ENCODE data around the gene SEC22A. TPM values are rescaled to one million over a fixed set of nuclear protein-coding genes. Genes with fewer than 3 reads are reported as not detected.
A peak's percentile ranks its signal among the peaks of the same experiment; 100 is the strongest.

The SEC22A gene
- total RNA-seq, 1 donor, result 27.9 TPM

DNA sequence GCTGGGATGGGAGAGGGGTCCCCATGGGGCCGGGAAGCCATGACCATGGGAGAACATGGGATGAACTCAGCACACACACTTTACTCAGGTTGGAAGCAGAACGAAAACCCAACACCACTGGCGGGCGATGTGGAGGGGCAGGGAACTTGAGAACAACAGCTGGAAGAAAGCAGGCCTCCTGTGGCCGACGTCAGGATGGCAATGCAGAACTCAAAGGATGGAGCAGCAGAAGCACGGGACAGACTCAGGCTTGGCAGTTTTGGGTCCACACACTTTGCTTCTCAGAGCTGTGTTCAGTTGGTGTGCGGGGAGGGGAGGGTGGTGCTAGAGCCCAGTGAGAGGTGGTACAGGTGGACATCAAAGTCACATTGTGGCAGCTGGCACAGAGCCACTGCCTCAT, 80.7 kb downstream of the SEC22A start:
- no peak overlapping the region for H3K4me3 ChIP-seq (ENCODE audit: insufficient read depth, low read length)
- no peaks in the 10 kb centered on the region for H3K27me3 ChIP-seq (ENCODE audit: insufficient read depth, low read length)
- no peak for DNase-seq (ENCODE audit: insufficient read length, low spot score, missing footprints)
- peaks cover 7% of the 10 kb centered on the region for H4K20me1 ChIP-seq (ENCODE audit: insufficient read depth, low read length)
- no peak overlapping the region for H2AFZ ChIP-seq (ENCODE audit: low read length)
- H3K4me1 ChIP-seq (ENCODE audit: insufficient read depth, low read length), result no peaks in the 10 kb centered on the region
- H3K4me2 ChIP-seq (ENCODE audit: insufficient read depth, low read length), result no peak overlapping the region
- no peaks in the 10 kb centered on the region for H3K79me2 ChIP-seq (ENCODE audit: insufficient read depth, low read length)
- H3K36me3 ChIP-seq (ENCODE audit: insufficient read depth, low read length), result no peaks in the 10 kb centered on the region
- TF ChIP-seq, protein P1, sequence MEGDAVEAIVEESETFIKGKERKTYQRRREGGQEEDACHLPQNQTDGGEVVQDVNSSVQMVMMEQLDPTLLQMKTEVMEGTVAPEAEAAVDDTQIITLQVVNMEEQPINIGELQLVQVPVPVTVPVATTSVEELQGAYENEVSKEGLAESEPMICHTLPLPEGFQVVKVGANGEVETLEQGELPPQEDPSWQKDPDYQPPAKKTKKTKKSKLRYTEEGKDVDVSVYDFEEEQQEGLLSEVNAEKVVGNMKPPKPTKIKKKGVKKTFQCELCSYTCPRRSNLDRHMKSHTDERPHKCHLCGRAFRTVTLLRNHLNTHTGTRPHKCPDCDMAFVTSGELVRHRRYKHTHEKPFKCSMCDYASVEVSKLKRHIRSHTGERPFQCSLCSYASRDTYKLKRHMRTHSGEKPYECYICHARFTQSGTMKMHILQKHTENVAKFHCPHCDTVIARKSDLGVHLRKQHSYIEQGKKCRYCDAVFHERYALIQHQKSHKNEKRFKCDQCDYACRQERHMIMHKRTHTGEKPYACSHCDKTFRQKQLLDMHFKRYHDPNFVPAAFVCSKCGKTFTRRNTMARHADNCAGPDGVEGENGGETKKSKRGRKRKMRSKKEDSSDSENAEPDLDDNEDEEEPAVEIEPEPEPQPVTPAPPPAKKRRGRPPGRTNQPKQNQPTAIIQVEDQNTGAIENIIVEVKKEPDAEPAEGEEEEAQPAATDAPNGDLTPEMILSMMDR (IDR thresholded peaks at IDR 0.05; ENCODE audit: extremely low read depth, low read depth, low read length), result no peak
- H3K9me3 ChIP-seq (ENCODE audit: low read depth, low read length), result no peaks in the 10 kb centered on the region
- no peak overlapping the region for H3K27ac ChIP-seq (ENCODE audit: low read depth, low read length)

DNA sequence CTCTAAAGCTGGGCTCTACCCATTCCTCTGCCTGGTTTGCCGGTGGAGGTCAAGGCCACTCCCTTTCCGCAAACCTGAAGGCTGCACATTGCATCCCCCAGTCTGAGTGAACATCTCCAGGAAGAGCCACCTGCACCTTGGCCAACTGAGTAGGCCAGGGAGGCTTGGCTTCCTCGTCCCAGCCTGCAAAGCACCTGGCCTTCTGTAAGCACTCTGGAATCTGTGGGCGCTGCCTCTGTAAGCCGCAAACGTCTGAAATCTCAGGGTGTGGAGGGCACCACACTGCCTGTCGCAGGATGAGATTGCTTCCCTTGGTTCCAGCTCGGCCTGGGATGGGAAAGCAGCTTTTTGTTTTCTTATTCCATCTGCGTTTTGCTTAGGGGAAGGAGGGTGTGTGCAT, 81.3 kb downstream of the SEC22A start:
- no peaks in the 10 kb centered on the region for H3K9me3 ChIP-seq (ENCODE audit: low read depth, low read length)
- no peak overlapping the region for H3K27ac ChIP-seq (ENCODE audit: low read depth, low read length)
- H4K20me1 ChIP-seq (ENCODE audit: insufficient read depth, low read length), result peaks cover 7% of the 10 kb centered on the region
- H2AFZ ChIP-seq (ENCODE audit: low read length), result no peak overlapping the region
- no peaks in the 10 kb centered on the region for H3K27me3 ChIP-seq (ENCODE audit: insufficient read depth, low read length)
- H3K79me2 ChIP-seq (ENCODE audit: insufficient read depth, low read length), result no peaks in the 10 kb centered on the region
- DNase-seq (ENCODE audit: insufficient read length, low spot score, missing footprints), result no peak
- TF ChIP-seq, protein P1 (IDR thresholded peaks at IDR 0.05; ENCODE audit: extremely low read depth, low read depth, low read length), result no peak
- H3K4me3 ChIP-seq (ENCODE audit: insufficient read depth, low read length), result no peak overlapping the region
- H3K4me2 ChIP-seq (ENCODE audit: insufficient read depth, low read length), result no peak overlapping the region
- H3K4me1 ChIP-seq (ENCODE audit: insufficient read depth, low read length), result no peaks in the 10 kb centered on the region
- H3K36me3 ChIP-seq (ENCODE audit: insufficient read depth, low read length), result no peaks in the 10 kb centered on the region

DNA sequence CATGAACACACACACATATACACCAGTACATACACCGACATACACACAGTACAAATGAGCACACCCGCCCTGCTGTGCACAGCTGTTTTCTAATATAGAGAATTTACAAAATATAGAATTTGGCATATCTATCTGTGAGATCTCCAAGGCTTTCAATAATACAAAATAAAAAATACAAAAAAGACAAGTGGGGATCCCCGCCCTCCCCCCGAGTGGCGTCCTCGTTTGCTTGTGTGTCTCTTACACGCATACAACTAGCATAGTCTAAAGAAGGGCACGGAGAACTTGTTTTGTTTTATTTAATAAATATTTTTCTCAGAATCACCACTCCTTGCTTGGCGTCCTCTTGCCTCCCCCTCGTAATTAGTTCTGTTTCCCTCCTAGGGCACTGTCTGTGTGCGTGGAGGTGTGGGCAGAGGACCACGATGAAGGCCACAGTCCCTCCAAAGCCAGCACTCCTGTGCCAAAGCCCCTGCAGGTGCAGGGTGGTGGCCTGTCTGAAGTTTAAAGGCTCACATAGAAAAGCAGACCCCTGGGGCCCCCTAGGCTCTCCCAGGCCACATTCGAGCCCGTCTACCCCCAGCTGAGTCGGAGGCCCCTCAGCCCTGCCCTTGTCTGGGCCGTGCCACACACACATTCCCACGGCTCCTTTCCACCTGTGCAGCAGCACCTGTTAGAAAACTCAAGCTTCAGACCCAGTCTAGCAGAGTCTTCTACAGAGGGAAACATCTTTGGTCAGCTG, 82.1 kb downstream of the SEC22A start:
- Histone ChIP-seq H2AFZ (ENCODE audit: low read length) (no peak overlapping the region), H4K20me1 (ENCODE audit: insufficient read depth, low read length) (peaks cover 4% of the 10 kb centered on the region), H3K4me1 (ENCODE audit: insufficient read depth, low read length) (no peaks in the 10 kb centered on the region), H3K4me3 (ENCODE audit: insufficient read depth, low read length) (no peak overlapping the region), H3K9me3 (ENCODE audit: low read depth, low read length) (no peaks in the 10 kb centered on the region), H3K36me3 (ENCODE audit: insufficient read depth, low read length) (no peaks in the 10 kb centered on the region), H3K4me2 (ENCODE audit: insufficient read depth, low read length) (no peak overlapping the region), H3K27ac (ENCODE audit: low read depth, low read length) (no peak overlapping the region), H3K27me3 (ENCODE audit: insufficient read depth, low read length) (no peaks in the 10 kb centered on the region), H3K79me2 (ENCODE audit: insufficient read depth, low read length) (no peaks in the 10 kb centered on the region)
- DNase-seq (ENCODE audit: insufficient read length, low spot score, missing footprints), result peak; percentile 14
- TF ChIP-seq, protein P1 (IDR thresholded peaks at IDR 0.05; ENCODE audit: extremely low read depth, low read depth, low read length), result no peak

DNA sequence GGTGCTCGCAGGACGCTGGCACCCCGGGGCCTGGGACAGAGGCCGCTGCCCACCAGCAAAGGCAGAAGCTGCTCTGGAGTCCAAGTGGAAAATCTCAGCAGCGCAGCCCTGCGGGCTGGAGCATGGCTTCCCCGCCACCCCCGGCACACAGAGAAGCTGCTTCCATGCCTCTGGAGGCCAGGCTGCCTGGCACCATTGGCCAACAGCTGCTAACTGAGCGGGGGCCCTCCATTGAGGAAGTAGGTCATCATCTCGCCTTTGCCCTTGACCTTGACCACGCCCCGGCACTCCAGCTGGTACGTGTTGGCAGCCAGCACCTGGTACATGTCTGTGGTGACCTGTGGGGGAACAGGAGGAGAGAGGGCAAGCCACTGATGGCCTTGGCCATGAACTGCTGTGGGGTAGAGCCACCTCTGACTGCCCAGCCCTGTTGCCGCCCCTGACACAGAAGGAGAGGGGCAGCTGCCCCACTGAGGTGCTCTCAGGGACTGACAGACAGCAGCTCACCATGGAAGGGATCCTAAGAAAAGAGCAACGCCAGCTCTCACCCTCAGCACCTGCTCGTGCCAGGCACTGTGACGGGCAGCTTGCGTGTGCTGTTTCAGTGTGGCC, 82.8 kb downstream of the SEC22A start:
- Histone ChIP-seq H2AFZ (ENCODE audit: low read length) (no peak overlapping the region), H3K27ac (ENCODE audit: low read depth, low read length) (no peak overlapping the region), H3K27me3 (ENCODE audit: insufficient read depth, low read length) (no peaks in the 10 kb centered on the region), H3K9me3 (ENCODE audit: low read depth, low read length) (no peaks in the 10 kb centered on the region), H4K20me1 (ENCODE audit: insufficient read depth, low read length) (peaks cover 4% of the 10 kb centered on the region), H3K4me3 (ENCODE audit: insufficient read depth, low read length) (no peak overlapping the region), H3K4me1 (ENCODE audit: insufficient read depth, low read length) (no peaks in the 10 kb centered on the region), H3K4me2 (ENCODE audit: insufficient read depth, low read length) (no peak overlapping the region), H3K79me2 (ENCODE audit: insufficient read depth, low read length) (no peaks in the 10 kb centered on the region), H3K36me3 (ENCODE audit: insufficient read depth, low read length) (no peaks in the 10 kb centered on the region)
- TF ChIP-seq, protein P1 (IDR thresholded peaks at IDR 0.05; ENCODE audit: extremely low read depth, low read depth, low read length), result no peak
- peak; percentile 30 for DNase-seq (ENCODE audit: insufficient read length, low spot score, missing footprints)
